Naive thymus-derived CD8-positive, alpha-beta T cell (primary cell): Measurements from ENCODE around the gene TCHP. TPM values are rescaled to one million over a fixed set of nuclear protein-coding genes. Genes with fewer than 3 reads are reported as not detected.

Experiments
- ATAC-seq, 2 donors: fragments of 150-1000 bp; cut with Tn5 transposase in 1 of 2; sonication (Bioruptor Pico), chemical (Tn5 transposase) in 1 of 2; 1 replicate in 1 of 2; 2 replicates in 1 of 2; pipeline ENCODE4 v1.10.0; 2021; ENCODE audit warnings: mild to moderate bottlenecking in 2 of 2, moderate library complexity in 2 of 2
- POLR2A ChIA-PET: fragments of 350-600 bp; sonication (Branson Sonifier 250); formaldehyde crosslinking; loops from one replicate; lab custom pipeline; 2021; ENCODE audit warnings: antibody characterized with exemption; lab: Charles Lee
- DNase-seq, 10 donors: peaks; one replicate each; pipeline versions ENCODE4 v3.0.0 to v3.0.0-alpha.2; 2020 to 2022
- H3K27ac Mint-ChIP-seq, 10 donors: one replicate each; pipeline ENCODE4 v1.8.0; 2020 to 2022; ENCODE audit warnings: mild to moderate bottlenecking in 10 of 10, mixed read lengths in 10 of 10, moderate library complexity in 4 of 10, inconsistent platforms in 1 of 10
- H3K27me3 Mint-ChIP-seq, 5 donors: one replicate each; pipeline ENCODE4 v1.8.0; 2021 to 2022; ENCODE audit warnings: mixed read lengths in 5 of 5
- H3K36me3 Mint-ChIP-seq, 3 donors: one replicate each; pipeline ENCODE4 v1.8.0; 2020 to 2022; ENCODE audit warnings: mixed read lengths in 3 of 3, mild to moderate bottlenecking in 2 of 3, inconsistent platforms in 1 of 3
- H3K4me1 Mint-ChIP-seq, 4 donors: one replicate each; pipeline ENCODE4 v1.8.0; 2021 to 2022; ENCODE audit warnings: mixed read lengths in 4 of 4
- H3K4me3 Mint-ChIP-seq, 10 donors: one replicate each; pipeline ENCODE4 v1.8.0; 2020 to 2022; ENCODE audit warnings: mild to moderate bottlenecking in 10 of 10, mixed read lengths in 10 of 10, moderate library complexity in 6 of 10, inconsistent platforms in 1 of 10
- H3K9me3 Mint-ChIP-seq, 9 donors: one replicate each; pipeline ENCODE4 v1.8.0; 2020 to 2022; ENCODE audit warnings: mixed read lengths in 9 of 9, mild to moderate bottlenecking in 3 of 9, inconsistent platforms in 1 of 9, moderate library complexity in 1 of 9
- polyA plus RNA-seq, 3 donors: library from polyadenylated mRNA; unstranded; fragments of 300-500 nt; fragmentation: Illumina TruSeq; gene quantifications; one replicate each; pipeline ENCODE4 v1.2.3, GENCODE V29; 2021
- total RNA-seq, 8 experiments: library from RNA in 2 of 8; stranded (reverse) in 2 of 8; gene quantifications; one replicate each; pipeline ENCODE4 v1.2.3 and lab custom pipeline; 2021 to 2026

The TCHP gene
- total and polyA plus RNA-seq, 5 experiments from 2014 or later, result 6.7 to 39.1 (median 11.1) TPM

DNA sequence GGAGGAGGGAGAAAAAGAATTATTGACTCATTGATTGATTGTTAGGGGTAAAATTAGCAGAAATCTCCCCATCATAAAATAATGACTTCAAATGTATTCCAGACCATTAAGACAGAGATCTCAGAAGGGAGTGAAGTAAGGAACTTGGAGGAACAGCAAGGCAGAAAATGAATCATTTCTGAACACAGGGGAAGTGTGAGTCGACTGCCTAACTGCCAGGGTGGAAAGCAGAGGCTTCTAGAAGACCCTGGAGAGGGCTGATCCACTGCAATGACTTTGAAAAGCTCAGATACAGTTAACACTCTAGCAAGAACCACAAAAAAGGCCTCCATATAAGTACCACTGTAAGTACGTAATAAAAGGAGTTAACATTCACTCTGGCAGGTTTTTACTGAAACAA is 29.4 kb upstream of the TCHP start:
- peak overlapping the region in 2 of 10 donors; percentile 10 to 12 for H3K27ac Mint-ChIP-seq
- POLR2A ChIA-PET, result no interaction called here

DNA sequence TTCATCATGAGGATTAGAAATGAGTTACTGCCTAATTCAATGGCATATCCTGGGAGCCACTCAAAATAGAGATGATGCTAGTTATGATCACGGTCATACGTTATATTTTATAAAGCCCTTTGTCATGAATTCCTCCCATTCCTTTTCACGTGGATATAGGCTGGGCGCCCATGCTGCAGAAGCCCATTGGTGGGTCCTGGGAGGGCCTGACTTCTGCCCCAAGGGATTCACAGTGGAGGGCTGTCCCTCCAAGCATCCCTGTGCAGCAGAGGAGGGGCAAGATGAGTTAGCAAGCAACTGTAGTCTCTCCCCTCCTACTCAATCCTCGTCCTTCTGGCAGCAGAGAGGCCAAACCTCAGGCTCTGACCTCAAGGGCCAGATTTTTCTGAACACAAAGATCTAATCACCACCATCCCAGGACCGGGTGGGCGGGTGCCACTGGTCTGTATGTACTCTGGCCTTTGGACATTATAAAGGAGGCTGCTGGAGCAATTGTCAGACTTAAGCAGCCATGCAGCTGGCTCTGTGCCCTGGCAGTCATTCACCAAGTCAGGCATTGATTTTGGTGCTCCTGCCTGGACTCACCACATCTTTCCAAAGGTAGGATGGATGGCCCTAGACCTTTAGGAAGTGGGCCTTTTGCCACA is 28.3 kb upstream of the TCHP start:
- POLR2A ChIA-PET, result interaction anchor here (0.5 kb wide), 1 partner anchor 11 kb away, joined by 3 read pairs; no protein-coding TSS in a partner anchor
- Mint-ChIP-seq H3K4me3 (no peak overlapping the region), H3K27me3 (no peaks in the 10 kb centered on the region), H3K27ac (peak overlapping the region in 1 of 10 donors; percentile 33), H3K4me1 (peaks cover 15 to 42% (median 36%) of the 10 kb centered on the region in 4 donors), H3K9me3 (no peaks in the 10 kb centered on the region), H3K36me3 (peaks cover 0 to 24% (median 0%) of the 10 kb centered on the region in 3 donors)
- DNase-seq, result no peak
- ATAC-seq, result no peak

More for the DNA sequence above, 29.4 kb upstream of the TCHP start:
- no peak for DNase-seq
- H3K9me3 Mint-ChIP-seq, result no peaks in the 10 kb centered on the region
- no peak for ATAC-seq
- H3K27me3 Mint-ChIP-seq, result no peaks in the 10 kb centered on the region
- no peak overlapping the region for H3K4me3 Mint-ChIP-seq
- peaks cover 17 to 39% (median 26%) of the 10 kb centered on the region in 4 donors for H3K4me1 Mint-ChIP-seq
- peaks cover 0 to 24% (median 0%) of the 10 kb centered on the region in 3 donors for H3K36me3 Mint-ChIP-seq

DNA sequence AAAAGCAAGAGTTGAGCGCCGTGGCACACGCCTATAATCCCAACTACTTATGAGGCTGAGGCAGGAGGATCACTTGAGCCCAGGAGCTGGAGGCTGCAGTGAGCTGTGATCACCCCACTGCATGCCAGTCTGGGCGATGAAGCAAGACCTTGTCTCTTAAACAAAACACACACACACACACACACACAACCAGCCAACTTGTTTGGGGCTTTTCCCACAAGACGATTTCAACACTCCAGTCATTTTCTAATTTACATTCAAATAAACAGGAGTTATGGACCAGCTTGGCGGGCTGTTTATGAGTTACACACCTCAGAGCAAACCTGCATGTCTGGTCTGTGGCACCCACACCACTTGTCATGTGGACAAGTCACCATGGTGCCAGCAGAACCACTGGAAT is 26.4 kb upstream of the TCHP start:
- H3K27ac Mint-ChIP-seq, result no peak overlapping the region
- no peaks in the 10 kb centered on the region for H3K9me3 Mint-ChIP-seq
- ATAC-seq (no peak), DNase-seq (no peak)
- no peak overlapping the region for H3K4me3 Mint-ChIP-seq
- peaks cover 17 to 55% (median 45%) of the 10 kb centered on the region in 4 donors for H3K4me1 Mint-ChIP-seq
- H3K36me3 Mint-ChIP-seq, result peaks cover 0 to 20% (median 0%) of the 10 kb centered on the region in 3 donors
- POLR2A ChIA-PET, result no interaction called here
- no peaks in the 10 kb centered on the region for H3K27me3 Mint-ChIP-seq

DNA sequence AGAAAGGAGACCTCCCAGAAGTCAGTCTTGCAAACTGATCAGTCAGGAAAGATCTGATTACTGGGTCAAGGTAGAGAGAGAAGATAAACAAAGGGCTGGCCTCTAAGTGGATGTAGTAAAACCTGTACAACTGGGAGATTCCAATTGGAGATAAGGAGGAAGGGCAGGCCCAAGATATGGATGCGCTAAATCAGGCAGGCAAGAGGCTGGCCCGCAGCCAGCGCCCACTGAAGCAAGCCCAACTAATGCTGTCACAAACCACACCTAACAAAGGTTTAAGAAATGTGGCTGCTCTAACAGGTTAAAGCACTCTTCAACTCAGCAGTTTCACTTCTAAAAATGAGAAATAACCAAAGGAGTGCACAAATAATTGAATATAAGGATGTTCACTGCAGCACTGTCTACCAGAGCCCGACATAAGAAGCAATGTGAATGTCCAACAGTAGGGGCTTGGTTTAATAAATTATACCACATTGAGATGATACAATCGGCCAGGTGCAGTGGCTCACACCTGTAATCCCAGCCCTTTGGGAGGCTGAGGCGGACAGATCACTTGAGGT is 24.4 kb upstream of the TCHP start:
- Mint-ChIP-seq H3K9me3 (no peaks in the 10 kb centered on the region), H3K36me3 (peaks cover 0 to 18% (median 0%) of the 10 kb centered on the region in 3 donors), H3K27me3 (no peaks in the 10 kb centered on the region), H3K4me3 (peak overlapping the region in 1 of 10 donors; percentile 29), H3K27ac (peak overlapping the region in 2 of 10 donors; percentile 7 to 36), H3K4me1 (peaks cover 26 to 69% (median 59%) of the 10 kb centered on the region in 4 donors)
- DNase-seq, result no peak
- ATAC-seq, result no peak
- POLR2A ChIA-PET, result interaction anchor here (1.0 kb wide), 1 partner anchor 355 kb away, joined by 3 read pairs; no protein-coding TSS in a partner anchor

DNA sequence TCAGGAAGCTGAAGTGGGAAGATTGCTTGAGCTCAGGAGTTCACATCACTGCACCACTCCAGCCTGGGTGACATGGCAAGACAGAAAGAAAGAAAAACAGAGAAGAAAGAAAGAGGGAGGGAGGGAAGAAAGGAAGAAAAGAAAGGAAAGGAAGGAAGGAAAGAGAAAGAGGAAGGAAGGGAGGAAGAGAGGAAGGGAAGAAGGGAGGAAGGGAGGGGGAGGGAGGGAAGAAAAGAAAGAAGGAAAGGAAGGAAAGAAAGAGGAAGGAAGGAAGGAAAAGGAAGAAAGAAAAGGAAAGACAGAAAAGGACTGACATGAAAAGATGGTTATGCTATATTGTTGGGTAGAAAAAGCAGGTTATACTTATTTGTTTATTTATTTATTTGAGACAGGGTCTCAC is 23.7 kb upstream of the TCHP start:
- DNase-seq (no peak), ATAC-seq (no peak)
- POLR2A ChIA-PET, result interaction anchor here (1.0 kb wide), 1 partner anchor 356 kb away, joined by 3 read pairs; no protein-coding TSS in a partner anchor
- Mint-ChIP-seq H3K9me3 (no peaks in the 10 kb centered on the region), H3K27me3 (no peaks in the 10 kb centered on the region), H3K4me1 (peaks cover 27 to 73% (median 63%) of the 10 kb centered on the region in 4 donors), H3K27ac (peak overlapping the region in 3 of 10 donors; percentile 15 to 63 (median 52)), H3K36me3 (peaks cover 0 to 16% (median 0%) of the 10 kb centered on the region in 3 donors), H3K4me3 (peak overlapping the region in 1 of 10 donors; percentile 33)

DNA sequence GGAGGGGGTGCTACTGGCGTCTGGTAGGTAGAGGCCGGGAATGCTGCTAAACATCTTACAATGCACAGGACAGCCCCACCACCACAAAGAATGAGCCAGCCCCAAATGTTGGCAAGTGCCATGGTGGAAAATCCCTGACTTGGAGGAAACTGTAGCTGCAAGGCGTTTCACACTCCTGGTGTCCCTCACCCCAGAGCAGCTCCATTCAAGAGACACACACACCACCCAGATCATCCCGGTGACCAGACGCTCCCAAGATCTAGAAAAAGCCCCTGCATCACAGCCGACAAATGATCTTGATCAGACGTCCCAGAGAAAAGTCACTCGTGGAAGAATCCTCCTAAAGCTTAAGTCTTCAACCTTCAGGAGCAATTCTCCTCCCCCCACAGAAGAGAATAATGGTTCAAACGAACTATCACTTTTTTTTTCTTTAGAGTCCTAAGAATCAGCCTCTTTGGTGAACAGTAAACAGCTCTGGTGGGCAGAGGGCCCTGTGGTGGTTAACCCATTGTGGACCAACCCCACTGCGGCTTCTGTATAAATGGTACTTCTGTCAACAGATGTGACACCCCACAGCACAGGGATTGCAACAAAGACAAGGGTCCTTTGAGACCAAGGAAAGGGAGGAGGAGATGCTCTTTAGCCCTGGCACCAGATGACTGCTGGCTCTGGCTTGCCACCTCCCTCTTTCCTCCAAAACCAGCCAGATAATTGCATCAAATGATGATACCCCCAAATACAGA is 22.4 kb upstream of the TCHP start:
- DNase-seq, result no peak
- Mint-ChIP-seq H3K27me3 (peaks cover 0 to 1% (median 0%) of the 10 kb centered on the region in 5 donors), H3K4me3 (peak overlapping the region in 9 of 10 donors; percentile 36 to 98 (median 51)), H3K4me1 (peaks cover 27 to 71% (median 61%) of the 10 kb centered on the region in 4 donors), H3K27ac (peak overlapping the region in 7 of 10 donors; percentile 50 to 96 (median 69)), H3K36me3 (peaks cover 0 to 12% (median 0%) of the 10 kb centered on the region in 3 donors), H3K9me3 (no peaks in the 10 kb centered on the region)
- ATAC-seq, result no peak
- POLR2A ChIA-PET, result interaction anchor here (0.6 kb wide), 1 partner anchor 14 kb away, joined by 4 read pairs; no protein-coding TSS in a partner anchor

DNA sequence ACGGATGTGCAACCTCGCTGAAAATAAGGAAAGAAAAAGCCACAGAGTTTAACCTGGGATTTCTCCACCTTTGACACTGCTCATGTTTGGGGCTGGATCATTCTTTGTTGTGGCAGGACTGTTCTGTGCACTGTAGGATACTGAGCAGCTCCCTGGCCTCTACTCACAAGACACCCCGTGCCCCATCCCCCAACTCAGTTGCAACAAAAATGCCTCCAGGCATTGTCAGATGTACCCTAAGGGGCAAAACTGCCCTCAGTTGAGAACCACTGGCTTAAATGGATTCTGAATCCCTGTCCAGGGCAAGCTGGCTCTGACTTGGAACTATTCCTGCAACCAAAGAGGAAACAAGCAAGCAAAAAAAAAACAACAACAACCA is 21.8 kb upstream of the TCHP start:
- peak overlapping the region in 9 of 10 donors; percentile 91 to 98 (median 96) for H3K4me3 Mint-ChIP-seq
- H3K36me3 Mint-ChIP-seq, result peaks cover 0 to 9% (median 0%) of the 10 kb centered on the region in 3 donors
- peaks cover 0 to 1% (median 0%) of the 10 kb centered on the region in 5 donors for H3K27me3 Mint-ChIP-seq
- POLR2A ChIA-PET, result interaction anchor here (0.8 kb wide), 1 partner anchor 23 kb away, joined by 3 read pairs; no protein-coding TSS in a partner anchor
- no peaks in the 10 kb centered on the region for H3K9me3 Mint-ChIP-seq
- H3K27ac Mint-ChIP-seq, result peak overlapping the region in 8 of 10 donors; percentile 14 to 96 (median 77)
- ATAC-seq (no peak), DNase-seq (no peak)
- H3K4me1 Mint-ChIP-seq, result peaks cover 27 to 68% (median 60%) of the 10 kb centered on the region in 4 donors

DNA sequence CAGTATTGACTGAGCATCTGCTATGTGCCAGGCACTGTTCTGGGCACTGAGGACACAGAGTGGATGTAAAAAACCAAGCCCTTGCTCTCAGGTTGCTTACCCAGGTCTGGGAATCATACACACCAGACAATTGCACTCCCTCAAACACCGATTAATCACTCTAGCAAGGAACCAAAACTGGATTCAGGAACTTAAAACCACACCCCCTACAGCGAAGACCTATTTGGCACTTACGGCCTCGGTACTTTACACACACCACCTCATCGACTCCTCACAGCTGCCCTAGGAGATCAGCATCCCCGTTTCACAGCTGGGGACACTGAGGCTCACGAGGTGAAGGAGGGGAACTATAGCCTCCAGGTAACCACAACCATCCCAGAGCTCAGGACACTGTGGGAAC is 21.3 kb upstream of the TCHP start:
- peak overlapping the region; percentile 11 to 99 (median 90) for H3K27ac Mint-ChIP-seq
- ATAC-seq, result no peak
- H3K4me3 Mint-ChIP-seq, result peak overlapping the region; percentile 89 to 98 (median 95)
- H3K27me3 Mint-ChIP-seq, result peaks cover 0 to 1% (median 0%) of the 10 kb centered on the region in 5 donors
- POLR2A ChIA-PET, result interaction anchor here (0.8 kb wide), 1 partner anchor 24 kb away, joined by 3 read pairs; no protein-coding TSS in a partner anchor
- H3K4me1 Mint-ChIP-seq, result peaks cover 27 to 68% (median 59%) of the 10 kb centered on the region in 4 donors
- no peak for DNase-seq
- H3K36me3 Mint-ChIP-seq, result peaks cover 0 to 8% (median 0%) of the 10 kb centered on the region in 3 donors
- H3K9me3 Mint-ChIP-seq, result no peaks in the 10 kb centered on the region

DNA sequence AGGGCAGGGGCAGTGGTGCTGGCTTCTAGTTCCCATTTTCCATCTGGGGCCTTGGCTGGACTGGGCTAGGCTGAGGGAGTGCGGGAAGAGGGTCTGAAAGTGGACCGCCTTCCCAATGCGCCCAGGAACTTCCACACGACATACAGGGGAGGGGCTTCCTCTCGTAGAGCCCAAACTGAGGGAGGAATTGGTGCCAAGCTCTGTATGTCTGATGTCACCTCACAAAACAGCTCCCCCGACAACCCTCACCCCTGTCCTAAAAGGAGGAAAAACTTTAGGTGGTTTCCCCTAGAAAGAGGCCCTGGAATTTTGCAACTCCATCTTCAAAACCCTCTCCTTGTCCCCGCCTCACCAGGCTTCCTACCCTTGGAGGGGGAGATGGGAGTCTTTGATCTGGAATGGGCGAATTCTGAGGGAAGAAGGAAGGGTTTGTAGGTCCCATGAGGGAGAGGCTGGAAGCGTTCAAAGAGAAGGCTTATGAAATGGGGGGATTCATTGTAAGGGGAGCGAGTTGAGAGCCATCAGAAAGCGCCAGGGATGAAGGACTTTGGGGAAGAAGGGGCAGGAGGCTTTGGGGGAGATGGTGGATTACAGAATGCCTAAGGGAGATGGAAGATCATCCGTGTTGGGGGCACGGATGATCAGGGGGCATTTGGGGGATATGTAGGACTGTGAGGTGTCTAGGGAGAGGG is 20.6 kb upstream of the TCHP start:
- H3K27ac Mint-ChIP-seq, result peak overlapping the region; percentile 83 to 99 (median 96)

DNA sequence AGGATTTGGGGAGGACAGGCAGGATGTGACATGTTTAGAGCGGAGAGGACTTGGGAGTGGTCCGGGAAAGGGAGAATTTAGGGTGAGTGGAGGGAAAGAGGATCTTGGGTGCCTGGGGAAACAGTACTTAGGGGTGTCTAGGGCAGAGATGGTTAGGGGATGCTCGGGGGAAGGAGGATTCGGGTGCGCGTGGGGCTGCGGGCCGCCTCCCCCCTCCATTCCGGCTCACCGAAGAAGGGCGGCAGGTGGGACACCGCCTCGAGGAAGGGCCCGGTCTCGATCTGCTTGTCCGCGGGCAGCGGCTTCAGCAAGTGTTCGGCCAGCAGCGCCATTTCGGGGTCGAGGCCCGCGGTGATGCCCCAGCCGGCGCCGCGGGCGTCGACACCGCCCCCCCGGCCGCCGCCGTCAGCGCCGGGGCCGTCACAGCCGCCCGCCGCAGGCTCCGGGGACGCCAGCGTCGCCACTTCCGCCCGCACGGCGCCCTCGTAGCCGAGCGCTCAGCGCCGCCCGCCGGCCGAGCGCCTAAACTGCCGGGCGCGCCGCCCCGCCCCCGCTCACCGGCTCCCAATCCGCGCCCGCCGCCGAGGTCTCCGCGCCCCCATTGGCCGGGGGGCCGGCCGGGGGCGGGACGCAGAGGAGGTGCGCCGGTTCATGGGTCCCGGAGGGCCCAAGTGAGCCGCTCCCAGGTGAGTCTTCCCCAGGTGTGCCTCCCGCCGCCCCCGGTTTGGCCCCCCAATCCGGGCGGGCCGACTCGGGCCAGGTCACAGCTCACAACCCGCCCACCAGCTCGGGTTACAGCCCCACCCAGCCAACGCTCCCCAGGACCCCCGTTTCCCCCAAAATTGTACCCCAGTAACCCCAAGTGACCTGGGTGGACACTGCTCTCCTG is 19.8 kb upstream of the TCHP start, which contains the start of gene GLTP:
Gene GLTP (minus strand): TSS at position 499 of the 889 bp plus-strand sequence. CDS start 167 bp downstream, at position 332.
- peaks cover 23 to 58% (median 51%) of the 10 kb centered on the region in 4 donors for H3K4me1 Mint-ChIP-seq
- POLR2A ChIA-PET, result interaction anchor here (1.1 to 1.5 kb wide), 2 partner anchors 8 to 10 kb away, joined by 4 read pairs; no protein-coding TSS in a partner anchor

More for the DNA sequence above, 20.6 kb upstream of the TCHP start:
- Mint-ChIP-seq H3K4me1 (peaks cover 27 to 64% (median 57%) of the 10 kb centered on the region in 4 donors), H3K27me3 (peaks cover 0 to 1% (median 0%) of the 10 kb centered on the region in 5 donors), H3K36me3 (peaks cover 0 to under 1% (median 0%) of the 10 kb centered on the region in 3 donors), H3K4me3 (peak overlapping the region; percentile 89 to 98 (median 95)), H3K9me3 (no peaks in the 10 kb centered on the region)
- POLR2A ChIA-PET, result interaction anchor here (1.5 kb wide), 1 partner anchor 9 kb away, joined by 4 read pairs; no protein-coding TSS in a partner anchor
- DNase-seq, result peak in 3 of 10 donors; percentile 7 to 14 (median 8)
- no peak for ATAC-seq

More for the DNA sequence above, 19.8 kb upstream of the TCHP start, which contains the start of gene GLTP:
- peak within 1 kb of the TSS; percentile 87 to 99 (median 96) for H3K27ac Mint-ChIP-seq
- H3K4me3 Mint-ChIP-seq, result peak within 1 kb of the TSS; percentile 89 to 98 (median 96)
- ATAC-seq, result peak; percentile 95 to 96
- H3K36me3 Mint-ChIP-seq, result no peaks in the 10 kb centered on the region
- peak; percentile 83 to 95 (median 91) for DNase-seq
- H3K27me3 Mint-ChIP-seq, result peaks cover 0 to 1% (median 0%) of the 10 kb centered on the region in 5 donors
- no peaks in the 10 kb centered on the region for H3K9me3 Mint-ChIP-seq
